8988T (cell line): ENCODE results near the gene RASGRP4.
"Not testable (repeated sequence)": the region's sequence is repeated elsewhere in the genome, so short reads cannot be mapped to it uniquely, and the experiment has no call there.

Experiments
- DNase-seq: peaks from one replicate; pipeline ENCODE4 v3.0.0; 2011

RASGRP4 gene

GRCh38 chr19:38412491-38412890, 13.5 kb downstream of the RASGRP4 start:
- no peak for DNase-seq

- DNase-seq = not testable (repeated sequence)
Measured at GRCh38 chr19:38411898-38412297, 14.1 kb downstream of the RASGRP4 start.

GRCh38 chr19:38411041-38411712, 14.8 kb downstream of the RASGRP4 start:
- no peak for DNase-seq

- DNase-seq = not testable (repeated sequence)
Measured at GRCh38 chr19:38410407-38410806, 15.6 kb downstream of the RASGRP4 start.

GRCh38 chr19:38409631-38410133, 16.3 kb downstream of the RASGRP4 start:
- no peak for DNase-seq

- no peak for DNase-seq
Measured at GRCh38 chr19:38405276-38405675, 20.7 kb downstream of the RASGRP4 start.

- DNase-seq = no peak
Measured at GRCh38 chr19:38404858-38405257, 21.2 kb downstream of the RASGRP4 start.

- peak; percentile 100 for DNase-seq
Measured at GRCh38 chr19:38402967-38403674, 22.9 kb downstream of the RASGRP4 start, which contains the start of gene FAM98C. TSS of gene FAM98C (plus strand) at chr19:38403093. CDS start at chr19:38403154, 61 bp downstream.

GRCh38 chr19:38402623-38402966, 23.4 kb downstream of the RASGRP4 start:
- no peak for DNase-seq

- DNase-seq = no peak
Measured at GRCh38 chr19:38401148-38401547, 24.9 kb downstream of the RASGRP4 start.

GRCh38 chr19:38400361-38400760, 25.7 kb downstream of the RASGRP4 start:
- no peak for DNase-seq

GRCh38 chr19:38399537-38399936, 26.5 kb downstream of the RASGRP4 start:
- DNase-seq = no peak

GRCh38 chr19:38399081-38399480, 26.9 kb downstream of the RASGRP4 start:
- no peak for DNase-seq

GRCh38 chr19:38395381-38396114, 30.5 kb downstream of the RASGRP4 start:
- no peak for DNase-seq

GRCh38 chr19:38394488-38394887, 31.5 kb downstream of the RASGRP4 start:
- DNase-seq = no peak

GRCh38 chr19:38392707-38393308, 33.2 kb downstream of the RASGRP4 start:
- DNase-seq = no peak

GRCh38 chr19:38391911-38392464, 34.0 kb downstream of the RASGRP4 start:
- no peak for DNase-seq

- DNase-seq = no peak
Measured at GRCh38 chr19:38389957-38390924, 35.8 kb downstream of the RASGRP4 start.

GRCh38 chr19:38389101-38389925, 36.7 kb downstream of the RASGRP4 start:
- DNase-seq = peak; percentile 99

- peak; percentile 96 for DNase-seq
Measured at GRCh38 chr19:38388349-38389100, 37.5 kb downstream of the RASGRP4 start, which contains the start of gene SPRED3. TSS of gene SPRED3 (plus strand) at chr19:38388697. CDS start at chr19:38390303, 1,606 bp downstream.
